Mesenteric fat pad (tissue), 1 donor: Measurements from ENCODE around the gene NUP50. TPM values are rescaled to one million over a fixed set of nuclear protein-coding genes. Genes with fewer than 3 reads are reported as not detected.

Experiments
- DNase-seq: peaks from one replicate; pipeline ENCODE4 v3.0.0-alpha.2; 2020; ENCODE audit warnings: low spot score
- total RNA-seq: library from RNA; stranded (reverse); fragmentation: NEBNext Ultra II Directional; extraction: Animal tissue kit (Norgen Biotek cat#: 25700); gene quantifications from one replicate; pipeline ENCODE4 v1.2.1, GENCODE V29; 2021
- donor health status: DM: yes; HTN: yes; CAD: no.

Gene NUP50
- total RNA-seq, 1 donor from 2014 or later, result 58.0 TPM

GRCh38 chr22:45208993-45209838 is 45.5 kb downstream of the NUP50 start:
- DNase-seq, result no peak

- DNase-seq, result no peak
These were observed 46.4 kb downstream of the NUP50 start for GRCh38 chr22:45210174-45210573.

- DNase-seq, result no peak
These were observed 46.9 kb downstream of the NUP50 start for GRCh38 chr22:45210577-45210976.

- no peak for DNase-seq
These were observed 47.3 kb downstream of the NUP50 start for GRCh38 chr22:45210991-45211390.

GRCh38 chr22:45211435-45211834 is 47.7 kb downstream of the NUP50 start:
- DNase-seq, result no peak

- no peak for DNase-seq
These were observed 48.1 kb downstream of the NUP50 start for GRCh38 chr22:45211848-45212247.

GRCh38 chr22:45212306-45212709 is 48.6 kb downstream of the NUP50 start:
- no peak for DNase-seq

GRCh38 chr22:45212992-45213751 is 49.4 kb downstream of the NUP50 start:
- DNase-seq, result no peak

GRCh38 chr22:45216133-45217003 is 52.6 kb downstream of the NUP50 start:
- DNase-seq, result no peak

- DNase-seq, result no peak
These were observed 53.6 kb downstream of the NUP50 start for GRCh38 chr22:45217345-45217744.

GRCh38 chr22:45217806-45218205 is 54.1 kb downstream of the NUP50 start:
- DNase-seq, result no peak

- DNase-seq, result no peak
These were observed 55.3 kb downstream of the NUP50 start for GRCh38 chr22:45218976-45219375.

GRCh38 chr22:45221201-45221600 is 57.5 kb downstream of the NUP50 start:
- DNase-seq, result no peak

GRCh38 chr22:45223304-45224117 is 59.8 kb downstream of the NUP50 start:
- no peak for DNase-seq

- DNase-seq, result no peak
These were observed 60.6 kb downstream of the NUP50 start for GRCh38 chr22:45224331-45224730.

- DNase-seq, result no peak
These were observed 61.4 kb downstream of the NUP50 start for GRCh38 chr22:45224988-45225731.

GRCh38 chr22:45225732-45226502 is 62.2 kb downstream of the NUP50 start:
- no peak for DNase-seq

GRCh38 chr22:45226503-45227186 is 62.9 kb downstream of the NUP50 start:
- no peak for DNase-seq
